ENCODE data around the gene AGTR1.

Gene AGTR1

DNA sequence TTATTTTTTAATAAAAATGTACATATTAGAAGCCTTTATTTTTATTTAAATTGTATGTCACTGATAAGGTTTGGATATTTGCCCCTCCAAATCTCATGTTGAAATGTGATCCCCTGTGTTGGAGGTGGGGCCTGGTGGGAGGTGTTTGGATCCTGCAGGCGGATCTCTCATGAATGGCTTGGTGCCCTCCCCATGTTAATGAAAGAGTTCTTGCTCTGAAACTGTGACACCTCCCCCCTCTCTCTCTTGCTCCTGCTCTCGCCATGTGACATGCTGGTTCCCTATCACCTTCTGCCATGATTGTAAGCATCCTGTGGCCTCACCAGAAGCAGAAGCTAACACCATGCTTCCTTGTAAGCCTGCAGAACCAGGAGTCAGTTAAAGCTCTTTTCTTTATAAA lies 13.0 kb downstream of the AGTR1 start:
- Histone ChIP-seq H2AFZ (ENCODE audit: low read length) (no peak overlapping the region), H3K36me3 (ENCODE audit: insufficient read depth, low read length) (no peaks in the 10 kb centered on the region), H3K4me3 (ENCODE audit: low read depth, low read length, poor library complexity, severe bottlenecking) (no peak overlapping the region), H3K27ac (ENCODE audit: low read depth, low read length, poor library complexity, severe bottlenecking) (no peak overlapping the region), H3F3A (ENCODE audit: insufficient read depth, low read length) (no peaks in the 10 kb centered on the region), H3K9me2 (ENCODE audit: low read depth, low read length) (no peaks in the 10 kb centered on the region), H3K9ac (ENCODE audit: low read length) (no peak overlapping the region), H3K4me2 (ENCODE audit: low read length) (no peak overlapping the region), H4K20me1 (ENCODE audit: insufficient read depth, low read length) (no peaks in the 10 kb centered on the region), H3K4me1 (ENCODE audit: insufficient read depth, low read length, severe bottlenecking) (no peaks in the 10 kb centered on the region), H3K79me2 (ENCODE audit: insufficient read depth, low read length) (no peaks in the 10 kb centered on the region), H3K9me3 (ENCODE audit: low read length) (no peaks in the 10 kb centered on the region), H3K27me3 (ENCODE audit: insufficient read depth, low read length) (no peaks in the 10 kb centered on the region)
- no peak for TF ChIP-seq CTCF (IDR thresholded peaks at IDR 0.05; ENCODE audit: low read length)
- TF ChIP-seq EZH2 (IDR thresholded peaks at IDR 0.05; ENCODE audit: borderline replicate concordance, low read length), result no peak

GRCh38 chr3:148711981-148712666 lies 14.4 kb downstream of the AGTR1 start:
- no peak for TF ChIP-seq EZH2 (IDR thresholded peaks at IDR 0.05; ENCODE audit: borderline replicate concordance, low read length)
- Histone ChIP-seq H3K79me2 (ENCODE audit: insufficient read depth, low read length) (no peaks in the 10 kb centered on the region), H3K9me3 (ENCODE audit: low read length) (no peaks in the 10 kb centered on the region), H3K36me3 (ENCODE audit: insufficient read depth, low read length) (no peaks in the 10 kb centered on the region), H4K20me1 (ENCODE audit: insufficient read depth, low read length) (no peaks in the 10 kb centered on the region), H3K27ac (ENCODE audit: low read depth, low read length, poor library complexity, severe bottlenecking) (no peak overlapping the region), H3K9ac (ENCODE audit: low read length) (no peak overlapping the region), H2AFZ (ENCODE audit: low read length) (no peak overlapping the region), H3K4me3 (ENCODE audit: low read depth, low read length, poor library complexity, severe bottlenecking) (no peak overlapping the region), H3K4me1 (ENCODE audit: insufficient read depth, low read length, severe bottlenecking) (no peaks in the 10 kb centered on the region), H3K4me2 (ENCODE audit: low read length) (no peak overlapping the region), H3F3A (ENCODE audit: insufficient read depth, low read length) (no peaks in the 10 kb centered on the region), H3K9me2 (ENCODE audit: low read depth, low read length) (no peaks in the 10 kb centered on the region), H3K27me3 (ENCODE audit: insufficient read depth, low read length) (no peaks in the 10 kb centered on the region)

GRCh38 chr3:148714521-148714920 lies 16.8 kb downstream of the AGTR1 start:
- Histone ChIP-seq H3K4me3 (ENCODE audit: low read depth, low read length, poor library complexity, severe bottlenecking) (no peak overlapping the region), H3K36me3 (ENCODE audit: insufficient read depth, low read length) (no peaks in the 10 kb centered on the region), H3K27me3 (ENCODE audit: insufficient read depth, low read length) (no peaks in the 10 kb centered on the region), H3F3A (ENCODE audit: insufficient read depth, low read length) (no peaks in the 10 kb centered on the region), H3K79me2 (ENCODE audit: insufficient read depth, low read length) (no peaks in the 10 kb centered on the region), H3K9ac (ENCODE audit: low read length) (no peak overlapping the region), H3K9me3 (ENCODE audit: low read length) (no peaks in the 10 kb centered on the region), H3K4me2 (ENCODE audit: low read length) (no peak overlapping the region), H4K20me1 (ENCODE audit: insufficient read depth, low read length) (no peaks in the 10 kb centered on the region), H3K27ac (ENCODE audit: low read depth, low read length, poor library complexity, severe bottlenecking) (no peak overlapping the region), H3K4me1 (ENCODE audit: insufficient read depth, low read length, severe bottlenecking) (no peaks in the 10 kb centered on the region), H3K9me2 (ENCODE audit: low read depth, low read length) (no peaks in the 10 kb centered on the region), H2AFZ (ENCODE audit: low read length) (no peak overlapping the region)
- TF ChIP-seq EZH2 (IDR thresholded peaks at IDR 0.05; ENCODE audit: borderline replicate concordance, low read length) (no peak), CTCF (IDR thresholded peaks at IDR 0.05; ENCODE audit: low read length) (no peak)

DNA sequence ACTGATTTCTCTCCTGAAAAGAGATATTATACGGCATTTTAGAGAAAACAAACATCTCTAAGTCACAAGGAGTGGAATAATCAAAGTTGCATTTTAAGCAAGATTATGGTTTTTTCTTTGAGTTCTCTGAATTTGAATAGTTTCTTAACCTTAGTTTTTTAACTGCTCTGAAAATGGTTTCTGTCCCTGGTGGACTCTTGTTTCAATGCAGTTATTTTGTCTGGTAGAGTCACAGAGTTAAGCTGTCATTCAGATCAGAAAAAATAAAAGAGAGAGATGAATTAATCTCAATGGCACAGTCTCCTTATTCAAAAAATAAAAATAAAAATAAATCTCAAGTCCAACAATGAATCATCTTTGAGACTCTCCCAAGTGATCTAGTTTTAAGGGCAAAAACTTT lies 19.0 kb downstream of the AGTR1 start:
- Histone ChIP-seq H3K4me1 (ENCODE audit: insufficient read depth, low read length, severe bottlenecking) (no peaks in the 10 kb centered on the region), H3K79me2 (ENCODE audit: insufficient read depth, low read length) (no peaks in the 10 kb centered on the region), H3F3A (ENCODE audit: insufficient read depth, low read length) (no peaks in the 10 kb centered on the region), H3K27me3 (ENCODE audit: insufficient read depth, low read length) (no peaks in the 10 kb centered on the region), H3K4me3 (ENCODE audit: low read depth, low read length, poor library complexity, severe bottlenecking) (no peak overlapping the region), H3K9me2 (ENCODE audit: low read depth, low read length) (no peaks in the 10 kb centered on the region), H2AFZ (ENCODE audit: low read length) (no peak overlapping the region), H4K20me1 (ENCODE audit: insufficient read depth, low read length) (no peaks in the 10 kb centered on the region), H3K36me3 (ENCODE audit: insufficient read depth, low read length) (no peaks in the 10 kb centered on the region), H3K9ac (ENCODE audit: low read length) (no peak overlapping the region), H3K27ac (ENCODE audit: low read depth, low read length, poor library complexity, severe bottlenecking) (no peak overlapping the region), H3K4me2 (ENCODE audit: low read length) (no peak overlapping the region), H3K9me3 (ENCODE audit: low read length) (no peaks in the 10 kb centered on the region)
- no peak for TF ChIP-seq CTCF (IDR thresholded peaks at IDR 0.05; ENCODE audit: low read length)
- no peak for TF ChIP-seq EZH2 (IDR thresholded peaks at IDR 0.05; ENCODE audit: borderline replicate concordance, low read length)

Data from OCI-LY1 (cell line).